Kidney capillary endothelial cell (primary cell): ENCODE data around the gene STAC3.

Source experiments
- DNase-seq: peaks from one replicate; pipeline ENCODE4 v3.0.0-alpha.2; 2018; ENCODE audit warnings: low spot score

STAC3 gene

GRCh38 chr12:57222286-57223190 is 28.4 kb downstream of the STAC3 start:
- DNase-seq: no peak

GRCh38 chr12:57221169-57221917 is 29.6 kb downstream of the STAC3 start:
- no peak for DNase-seq

- no peak for DNase-seq
These were observed 30.2 kb downstream of the STAC3 start for GRCh38 chr12:57220770-57221168.

GRCh38 chr12:57219993-57220754 is 30.8 kb downstream of the STAC3 start:
- DNase-seq: no peak

- DNase-seq: no peak
These were observed 31.6 kb downstream of the STAC3 start for GRCh38 chr12:57219205-57219992.

- no peak for DNase-seq
These were observed 32.7 kb downstream of the STAC3 start for GRCh38 chr12:57218030-57218853.

GRCh38 chr12:57216921-57217879 is 33.8 kb downstream of the STAC3 start:
- DNase-seq: no peak

- no peak for DNase-seq
These were observed 34.7 kb downstream of the STAC3 start, which contains the start of gene NXPH4 for GRCh38 chr12:57216014-57216911. Gene NXPH4, plus strand, starts transcription at chr12:57216794. Its CDS starts 176 bp downstream, at chr12:57216970.

- DNase-seq: no peak
These were observed 35.3 kb downstream of the STAC3 start for GRCh38 chr12:57215668-57216013.

- no peak for DNase-seq
These were observed 35.9 kb downstream of the STAC3 start for GRCh38 chr12:57215065-57215464.

- peak; percentile 62 for DNase-seq
These were observed 36.6 kb downstream of the STAC3 start for GRCh38 chr12:57214398-57214781.

GRCh38 chr12:57213763-57214397 is 37.1 kb downstream of the STAC3 start:
- DNase-seq: no peak

GRCh38 chr12:57213058-57213715 is 37.8 kb downstream of the STAC3 start:
- DNase-seq: peak; percentile 76

- DNase-seq: no peak
These were observed 38.3 kb downstream of the STAC3 start for GRCh38 chr12:57212701-57213057.

GRCh38 chr12:57211791-57212700 is 38.9 kb downstream of the STAC3 start:
- no peak for DNase-seq

- no peak for DNase-seq
These were observed 39.9 kb downstream of the STAC3 start for GRCh38 chr12:57210926-57211692.
